HCT116 (cell line): ENCODE results near the gene TBC1D16. TPM values are rescaled to one million over a fixed set of nuclear protein-coding genes. Genes with fewer than 3 reads are reported as not detected.

Experiments used
- ATAC-seq: fragments of 200-7000 bp; cut with Tn5 transposase; 2 replicates; pipeline ENCODE4 v1.9.1; 2020; ENCODE audit warnings: mild to moderate bottlenecking, moderate library complexity
- BruUV-seq: library from RNA; stranded (reverse); fragments of 400-500 nt; replicated peaks from 2 replicates; lab custom pipeline; 2021; lab: Mats Ljungman, UMichigan
- CTCF ChIA-PET: fragments of 300-600 bp; sonication (Branson Sonifier 250); formaldehyde crosslinking; loops from one replicate; lab custom pipeline; 2021; ENCODE audit warnings: antibody characterized with exemption; lab: Charles Lee
- POLR2A ChIA-PET: fragments of 300-600, 350-600 bp; sonication (Branson Sonifier 250); formaldehyde crosslinking; loops from one replicate; lab custom pipeline; 2021; ENCODE audit warnings: antibody characterized with exemption; lab: Charles Lee
- RAD21 ChIA-PET, 2 experiments: fragments of 300-600 bp; sonication (Branson Sonifier 250); formaldehyde crosslinking; loops; one replicate each; lab custom pipeline; 2023; ENCODE audit warnings: low total read pairs in 2 of 2; ENCODE audit not compliant: uncharacterized antibody in 2 of 2, unreplicated experiment in 2 of 2, low non-redundant PET in 1 of 2; lab: Charles Lee
- DNase-seq: peaks from one replicate; pipeline ENCODE4 v3.0.0-alpha.2; 2010; ENCODE audit warnings: low read depth, low spot score
- H2AFZ ChIP-seq: fragments of 200-600 bp; shearing (Covaris generic), sonication (generic); 2 replicates; pipeline ENCODE4 v1.6.1; 2017; ENCODE audit warnings: low read depth, mixed run types, mixed read lengths, antibody characterized with exemption, low read length; ENCODE audit not compliant: poor library complexity, severe bottlenecking
- H3K27ac ChIP-seq: 2 replicates; pipeline ENCODE4 v1.5.1; 2012; ENCODE audit warnings: low read depth, low read length
- H3K27me3 ChIP-seq: fragments of 200-600 bp; sonication (generic); 2 replicates; pipeline ENCODE4 v1.6.1; 2016; ENCODE audit warnings: mixed run types, low read length, mixed read lengths; ENCODE audit not compliant: insufficient read depth
- H3K36me3 ChIP-seq, 2 experiments: fragments of 200-500 bp in 1 of 2; fragments of 200-600 bp in 1 of 2; sonication (Bioruptor generic) in 1 of 2; sonication (generic) in 1 of 2; 2 replicates each; pipeline versions ENCODE4 v1.5.1 to v1.6.1; 2014 to 2016; ENCODE audit warnings: low read length in 2 of 2, inconsistent platforms in 1 of 2, mixed read lengths in 1 of 2, mixed run types in 1 of 2; ENCODE audit not compliant: insufficient read depth in 2 of 2, control insufficient read depth in 1 of 2
- H3K4me1 ChIP-seq, 2 experiments: fragments of 200-600 bp in 1 of 2; sonication (generic) in 1 of 2; 2 replicates each; pipeline versions ENCODE4 v1.5.1 to v1.6.1; 2012 to 2017; ENCODE audit warnings: low read length in 2 of 2, inconsistent platforms in 1 of 2, mild to moderate bottlenecking in 1 of 2, mixed read lengths in 1 of 2, mixed run types in 1 of 2, moderate library complexity in 1 of 2; ENCODE audit not compliant: insufficient read depth in 2 of 2, control insufficient read depth in 1 of 2
- H3K4me2 ChIP-seq: fragments of 200-600 bp; sonication (generic); 2 replicates; pipeline ENCODE4 v1.6.1; 2017; ENCODE audit warnings: mixed run types, low read length, mixed read lengths
- H3K4me3 ChIP-seq, 2 experiments: fragments of 200-600 bp in 1 of 2; sonication (generic) in 1 of 2; replicated peaks in 1 of 2; 2 replicates each; pipeline ENCODE4 v1.5.1; 2011 to 2016; ENCODE audit warnings: low read length in 2 of 2, control low read depth in 1 of 2, low read depth in 1 of 2, mild to moderate bottlenecking in 1 of 2, mixed read lengths in 1 of 2, mixed run types in 1 of 2
- H3K79me2 ChIP-seq: fragments of 200-600 bp; sonication (generic); 2 replicates; pipeline ENCODE4 v1.6.1; 2017; ENCODE audit warnings: mild to moderate bottlenecking, mixed run types, low read length, moderate library complexity, mixed read lengths; ENCODE audit not compliant: insufficient read depth
- H3K9ac ChIP-seq: fragments of 200-600 bp; sonication (generic); 2 replicates; pipeline ENCODE4 v1.6.1; 2016; ENCODE audit warnings: low read length, mixed read lengths
- H3K9me2 ChIP-seq: fragments of 200-600 bp; sonication (generic), shearing (Covaris generic); 2 replicates; pipeline ENCODE4 v1.6.1; 2017; ENCODE audit warnings: mixed run types, mild to moderate bottlenecking, moderate library complexity; ENCODE audit not compliant: insufficient read depth
- H3K9me3 ChIP-seq, 2 experiments: fragments of 200-500 bp in 1 of 2; fragments of 200-600 bp in 1 of 2; sonication (Bioruptor generic) in 1 of 2; sonication (generic) in 1 of 2; 2 replicates each; pipeline ENCODE4 v1.6.1; 2014 to 2017; ENCODE audit warnings: low read length in 2 of 2, mixed read lengths in 2 of 2, inconsistent platforms in 1 of 2, low read depth in 1 of 2, mild to moderate bottlenecking in 1 of 2, mixed run types in 1 of 2, moderate library complexity in 1 of 2; ENCODE audit not compliant: control insufficient read depth in 1 of 2, insufficient read depth in 1 of 2
- H4K20me1 ChIP-seq: fragments of 200-600 bp; sonication (generic), shearing (Covaris generic); 2 replicates; pipeline ENCODE4 v1.6.1; 2017; ENCODE audit warnings: mixed run types, mild to moderate bottlenecking, moderate library complexity; ENCODE audit not compliant: insufficient read depth
- EZH2 ChIP-seq: fragments of 200-600 bp; sonication (generic); IDR thresholded peaks from 2 replicates; pipeline ENCODE4 v1.6.1; 2017; ENCODE audit warnings: antibody characterized with exemption, mixed run types
- POLR2A ChIP-seq: IDR thresholded peaks from 2 replicates; pipeline ENCODE4 v1.7.0; 2011; ENCODE audit warnings: borderline replicate concordance; ENCODE audit not compliant: insufficient read depth, insufficient read length; ENCODE audit errors: extremely low read depth
- TCF7L2 ChIP-seq: IDR thresholded peaks from 2 replicates; pipeline ENCODE4 v1.7.0; 2011; ENCODE audit warnings: borderline replicate concordance, inconsistent platforms; ENCODE audit not compliant: insufficient read depth, insufficient read length; ENCODE audit errors: extremely low read depth
- intact Hi-C: fragments of 100-400 bp; cut with micrococcal nuclease; formaldehyde crosslinking; loops from 2 replicates; pipeline ENCODE4 v1.10.0; 2022
- total RNA-seq: library from RNA; stranded (reverse); gene quantifications from one replicate; pipeline ENCODE4 v1.2.1, GENCODE V29; 2021; ENCODE audit not compliant: unreplicated experiment
- TF ChIP-seq, protein P1 (sequence below): IDR thresholded peaks from 2 replicates; pipeline ENCODE4 v1.6.1; 2012
- TF ChIP-seq, protein P2 (sequence below), 3 experiments: fragments of 200-600 bp in 1 of 3; sonication (generic) in 1 of 3; IDR thresholded peaks in 2 of 3; conservative IDR thresholded peaks in 1 of 3; 2 replicates each; pipeline ENCODE4 v1.5.1; 2012 to 2017; ENCODE audit warnings: low read depth in 2 of 3, low read length in 2 of 3, antibody characterized with exemption in 1 of 3, borderline replicate concordance in 1 of 3, control low read depth in 1 of 3, mild to moderate bottlenecking in 1 of 3, mixed read lengths in 1 of 3, mixed run types in 1 of 3, moderate library complexity in 1 of 3; ENCODE audit not compliant: insufficient read depth in 1 of 3

The TBC1D16 gene
- total RNA-seq, 1 experiment from 2014 or later: 31.1 TPM

DNA sequence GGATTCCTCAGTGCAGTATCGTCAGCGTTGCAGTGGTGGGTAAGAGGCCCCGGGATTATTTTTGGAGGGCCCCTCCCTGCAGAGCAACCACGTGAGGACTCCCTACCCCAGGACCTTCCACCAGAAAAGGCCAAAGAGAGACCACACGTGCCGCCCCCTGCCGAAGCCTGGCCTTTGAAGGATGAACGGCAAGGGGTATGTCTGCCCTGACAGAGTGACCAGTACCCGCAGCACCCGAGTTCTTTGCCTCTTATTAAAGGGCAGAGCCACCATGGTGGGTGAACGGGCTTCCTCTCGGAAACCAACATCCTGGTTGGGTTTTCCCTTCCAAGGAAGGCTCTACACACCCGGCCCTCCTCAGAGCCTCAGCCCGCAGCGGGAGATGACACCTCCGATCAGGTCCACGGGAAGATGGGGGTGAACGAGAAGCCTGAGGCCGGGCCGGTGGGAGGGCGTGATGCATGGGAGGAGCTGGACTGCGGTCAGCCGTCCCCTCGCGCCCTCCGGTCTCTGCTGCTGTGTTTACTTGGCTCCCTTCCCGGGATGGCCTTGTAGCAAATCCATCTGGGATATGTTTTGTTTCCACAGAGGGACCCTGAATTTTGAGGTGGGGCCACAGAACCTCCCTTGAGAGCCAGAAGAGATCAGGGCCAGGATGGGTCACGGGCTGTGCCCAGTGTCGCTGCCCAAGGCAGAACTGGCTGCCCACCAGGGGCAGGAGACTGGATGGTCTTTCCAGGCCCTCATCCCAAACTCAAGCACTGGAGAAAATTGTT is 49.1 kb downstream of the TBC1D16 start:
- H3K9ac ChIP-seq: peak overlapping the region; percentile 51
- POLR2A ChIA-PET: interaction anchor here (0.8 to 1.3 kb wide), 2 partner anchors 10 to 190 kb away, joined by 3 to 4 read pairs; partner anchors contain the start of gene CBX8
- H3K9me2 ChIP-seq: no peaks in the 10 kb centered on the region
- H3K4me2 ChIP-seq: peak overlapping the region; percentile 84
- H3K27ac ChIP-seq: peak overlapping the region; percentile 85
- no peak overlapping the region for H2AFZ ChIP-seq
- CTCF ChIA-PET: interaction anchor here (0.6 to 1.7 kb wide), 5 partner anchors 10 to 555 kb away, joined by 3 to 6 read pairs (median 3); partner anchors contain the start of gene CBX4
- no TSS peak for BruUV-seq
- DNase-seq: no peak
- intact Hi-C loops: loop anchor here (5.0 kb wide), 2 partner anchors 69 to 134 kb away; no protein-coding TSS in a partner anchor
- H3K36me3 ChIP-seq: no peaks in the 10 kb centered on the region
- H3K79me2 ChIP-seq: 0 out of 2 replicates have a peak, but pooled peaks cover 5% of the 10 kb centered on the region
- no peak for ATAC-seq
- peaks cover 67 to 73% of the 10 kb centered on the region in 2 experiments for H3K4me1 ChIP-seq
- H3K4me3 ChIP-seq: peak overlapping the region in 1 of 2 experiments; percentile 53; a peak in 2 of 4 replicates
- no peak for TF ChIP-seq POLR2A
- TF ChIP-seq, protein P1, sequence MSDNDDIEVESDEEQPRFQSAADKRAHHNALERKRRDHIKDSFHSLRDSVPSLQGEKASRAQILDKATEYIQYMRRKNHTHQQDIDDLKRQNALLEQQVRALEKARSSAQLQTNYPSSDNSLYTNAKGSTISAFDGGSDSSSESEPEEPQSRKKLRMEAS: no peak
- TF ChIP-seq, protein P2, sequence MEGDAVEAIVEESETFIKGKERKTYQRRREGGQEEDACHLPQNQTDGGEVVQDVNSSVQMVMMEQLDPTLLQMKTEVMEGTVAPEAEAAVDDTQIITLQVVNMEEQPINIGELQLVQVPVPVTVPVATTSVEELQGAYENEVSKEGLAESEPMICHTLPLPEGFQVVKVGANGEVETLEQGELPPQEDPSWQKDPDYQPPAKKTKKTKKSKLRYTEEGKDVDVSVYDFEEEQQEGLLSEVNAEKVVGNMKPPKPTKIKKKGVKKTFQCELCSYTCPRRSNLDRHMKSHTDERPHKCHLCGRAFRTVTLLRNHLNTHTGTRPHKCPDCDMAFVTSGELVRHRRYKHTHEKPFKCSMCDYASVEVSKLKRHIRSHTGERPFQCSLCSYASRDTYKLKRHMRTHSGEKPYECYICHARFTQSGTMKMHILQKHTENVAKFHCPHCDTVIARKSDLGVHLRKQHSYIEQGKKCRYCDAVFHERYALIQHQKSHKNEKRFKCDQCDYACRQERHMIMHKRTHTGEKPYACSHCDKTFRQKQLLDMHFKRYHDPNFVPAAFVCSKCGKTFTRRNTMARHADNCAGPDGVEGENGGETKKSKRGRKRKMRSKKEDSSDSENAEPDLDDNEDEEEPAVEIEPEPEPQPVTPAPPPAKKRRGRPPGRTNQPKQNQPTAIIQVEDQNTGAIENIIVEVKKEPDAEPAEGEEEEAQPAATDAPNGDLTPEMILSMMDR (IDR thresholded peaks at IDR 0.05 in 2 of 3, conservative IDR thresholded peaks at IDR 0.05 in 1 of 3; ENCODE audit: borderline replicate concordance in 1 of 3, insufficient read depth in 1 of 3, low read depth in 2 of 3, low read length in 2 of 3): 0 out of 6 replicates have a peak, but pooled peaks of 2 of the 3 experiments have one; percentile 0 to 5
- TF ChIP-seq EZH2: no peak
- TF ChIP-seq TCF7L2: no peak
- no peaks in the 10 kb centered on the region for H3K27me3 ChIP-seq
- RAD21 ChIA-PET: no interaction called here
- no peaks in the 10 kb centered on the region for H3K9me3 ChIP-seq
- no peaks in the 10 kb centered on the region for H4K20me1 ChIP-seq
